ENCODE results near the gene CAMTA1. TPM values are rescaled to one million over a fixed set of nuclear protein-coding genes. Genes with fewer than 3 reads are reported as not detected.

CAMTA1 gene
- total RNA-seq, 4 donors from 2014 or later: 86.3 to 170 (median 132) TPM

DNA sequence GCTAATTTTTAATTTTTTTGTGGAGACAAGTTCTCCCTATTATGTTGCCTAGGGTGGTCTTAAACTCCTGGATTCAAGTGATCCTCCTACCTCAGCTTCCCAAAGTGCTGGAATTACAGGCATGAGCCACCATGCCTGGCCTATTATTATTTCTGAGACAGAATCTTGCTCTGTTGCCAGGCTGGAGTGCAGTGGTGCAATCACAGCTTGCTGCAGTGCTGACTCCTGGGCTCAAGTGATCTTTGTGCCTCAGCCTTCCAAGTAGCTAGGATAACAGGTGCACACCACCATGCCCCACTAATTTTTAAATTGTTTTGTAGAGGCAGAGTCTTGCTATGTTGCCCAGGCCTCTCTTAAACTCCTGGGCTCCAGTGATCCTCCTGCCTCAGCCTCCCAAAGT lies 196.3 kb downstream of the CAMTA1 start:
- no peak for TF ChIP-seq POLR2A (IDR thresholded peaks at IDR 0.05)
- TF ChIP-seq EP300 (IDR thresholded peaks at IDR 0.05): no peak
- no peak for TF ChIP-seq POLR2AphosphoS5 (IDR thresholded peaks at IDR 0.05)
- TF ChIP-seq, protein P1, sequence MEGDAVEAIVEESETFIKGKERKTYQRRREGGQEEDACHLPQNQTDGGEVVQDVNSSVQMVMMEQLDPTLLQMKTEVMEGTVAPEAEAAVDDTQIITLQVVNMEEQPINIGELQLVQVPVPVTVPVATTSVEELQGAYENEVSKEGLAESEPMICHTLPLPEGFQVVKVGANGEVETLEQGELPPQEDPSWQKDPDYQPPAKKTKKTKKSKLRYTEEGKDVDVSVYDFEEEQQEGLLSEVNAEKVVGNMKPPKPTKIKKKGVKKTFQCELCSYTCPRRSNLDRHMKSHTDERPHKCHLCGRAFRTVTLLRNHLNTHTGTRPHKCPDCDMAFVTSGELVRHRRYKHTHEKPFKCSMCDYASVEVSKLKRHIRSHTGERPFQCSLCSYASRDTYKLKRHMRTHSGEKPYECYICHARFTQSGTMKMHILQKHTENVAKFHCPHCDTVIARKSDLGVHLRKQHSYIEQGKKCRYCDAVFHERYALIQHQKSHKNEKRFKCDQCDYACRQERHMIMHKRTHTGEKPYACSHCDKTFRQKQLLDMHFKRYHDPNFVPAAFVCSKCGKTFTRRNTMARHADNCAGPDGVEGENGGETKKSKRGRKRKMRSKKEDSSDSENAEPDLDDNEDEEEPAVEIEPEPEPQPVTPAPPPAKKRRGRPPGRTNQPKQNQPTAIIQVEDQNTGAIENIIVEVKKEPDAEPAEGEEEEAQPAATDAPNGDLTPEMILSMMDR (IDR thresholded peaks at IDR 0.05): no peak
- Histone ChIP-seq H3K36me3 (no peaks in the 10 kb centered on the region), H3K9me3 (no peaks in the 10 kb centered on the region), H3K4me3 (no peak overlapping the region), H3K27ac (no peak overlapping the region), H3K27me3 (peaks cover 24% of the 10 kb centered on the region), H3K4me1 (no peaks in the 10 kb centered on the region)
- no peak for ATAC-seq

DNA sequence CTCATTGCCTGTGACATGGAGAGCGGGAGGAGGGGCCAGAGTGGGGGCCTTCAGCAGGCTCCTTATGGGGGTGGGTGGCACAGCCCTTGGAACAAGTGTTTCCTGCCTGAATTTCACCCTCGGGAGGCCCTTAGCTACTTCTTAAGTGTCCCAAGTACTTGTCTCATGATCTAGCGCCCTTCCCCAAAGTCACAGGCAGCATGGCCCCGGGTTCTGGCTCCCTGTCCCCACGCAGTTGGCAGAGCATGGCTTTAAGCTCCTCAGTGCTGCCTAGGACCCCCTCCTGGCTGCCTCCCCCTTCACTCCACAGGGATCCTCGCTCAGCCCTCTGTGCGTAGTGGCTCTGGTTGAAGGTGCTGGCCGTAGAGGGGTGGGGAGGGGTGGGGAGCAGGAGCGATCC lies 197.2 kb downstream of the CAMTA1 start:
- TF ChIP-seq EP300 (IDR thresholded peaks at IDR 0.05): no peak
- TF ChIP-seq POLR2AphosphoS5 (IDR thresholded peaks at IDR 0.05): no peak
- no peak for TF ChIP-seq POLR2A (IDR thresholded peaks at IDR 0.05)
- TF ChIP-seq, protein P1 (IDR thresholded peaks at IDR 0.05): no peak
- H3K4me1 ChIP-seq: no peaks in the 10 kb centered on the region
- no peak overlapping the region for H3K27ac ChIP-seq
- no peak overlapping the region for H3K4me3 ChIP-seq
- WGBS, 2 donors (ENCODE audit: low coverage in 1 of 2): 80% methylated on average over 2 of the region's 9 CpGs; no CpG with 5 or more reads in 1 of the 2 donors
- ATAC-seq: no peak
- H3K36me3 ChIP-seq: no peaks in the 10 kb centered on the region
- H3K9me3 ChIP-seq: no peaks in the 10 kb centered on the region
- H3K27me3 ChIP-seq: peaks cover 22% of the 10 kb centered on the region

DNA sequence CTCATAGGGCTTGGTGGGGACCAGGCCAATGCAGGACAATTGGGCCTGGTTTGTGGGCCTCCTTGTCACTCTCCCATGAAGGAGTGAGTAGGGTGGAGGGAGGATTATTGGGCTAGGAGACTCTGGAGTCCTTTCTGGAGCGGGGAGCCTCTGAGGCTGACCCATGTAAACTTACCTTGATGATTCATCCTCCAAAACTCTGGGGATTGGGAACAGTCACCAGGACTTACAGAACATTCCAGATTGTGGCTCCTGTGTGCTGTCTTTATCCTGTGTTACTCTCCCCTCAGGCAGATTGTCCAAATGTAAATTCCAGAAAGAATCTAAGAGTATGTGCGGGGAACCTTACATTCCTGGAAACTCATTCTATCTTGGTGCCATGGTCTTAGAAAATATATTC lies 197.6 kb downstream of the CAMTA1 start:
- ATAC-seq: no peak
- Histone ChIP-seq H3K36me3 (no peaks in the 10 kb centered on the region), H3K4me1 (no peaks in the 10 kb centered on the region), H3K4me3 (no peak overlapping the region), H3K27ac (no peak overlapping the region), H3K9me3 (no peaks in the 10 kb centered on the region), H3K27me3 (peaks cover 22% of the 10 kb centered on the region)
- TF ChIP-seq EP300 (IDR thresholded peaks at IDR 0.05) (no peak), POLR2AphosphoS5 (IDR thresholded peaks at IDR 0.05) (no peak), POLR2A (IDR thresholded peaks at IDR 0.05) (no peak)
- WGBS, 2 donors (ENCODE audit: low coverage in 1 of 2): 86 to 100% methylated on average over 1 of the region's 2 CpGs

DNA sequence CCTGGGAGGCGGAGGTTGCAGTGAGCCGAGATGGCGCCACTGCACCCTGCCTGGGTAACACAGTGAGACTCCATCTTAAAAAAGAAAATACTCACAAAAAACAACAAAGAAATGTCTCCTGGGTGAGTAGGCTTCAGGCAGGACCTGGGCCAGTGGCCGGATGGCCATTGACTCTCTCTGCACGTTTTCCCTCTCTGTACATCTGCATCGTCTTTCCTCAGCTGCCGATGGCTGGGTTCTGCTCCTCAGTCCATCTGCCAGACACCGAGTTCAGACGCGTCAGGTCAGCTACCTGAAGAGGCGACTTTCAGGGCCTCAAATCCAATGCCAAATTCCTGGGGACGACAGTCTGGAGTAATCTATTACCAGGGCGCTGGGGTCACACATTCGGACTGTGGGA lies 199.3 kb downstream of the CAMTA1 start:
- peaks cover 31% of the 10 kb centered on the region for H3K27me3 ChIP-seq
- WGBS, 2 donors (ENCODE audit: low coverage in 1 of 2): 93% methylated on average over 3 of the region's 14 CpGs; no CpG with 5 or more reads in 1 of the 2 donors
- H3K36me3 ChIP-seq: no peaks in the 10 kb centered on the region
- no peaks in the 10 kb centered on the region for H3K9me3 ChIP-seq
- no peaks in the 10 kb centered on the region for H3K4me1 ChIP-seq
- no peak for TF ChIP-seq EP300 (IDR thresholded peaks at IDR 0.05)
- TF ChIP-seq, protein P1 (IDR thresholded peaks at IDR 0.05): no peak
- H3K27ac ChIP-seq: no peak overlapping the region
- H3K4me3 ChIP-seq: no peak overlapping the region
- ATAC-seq: no peak

DNA sequence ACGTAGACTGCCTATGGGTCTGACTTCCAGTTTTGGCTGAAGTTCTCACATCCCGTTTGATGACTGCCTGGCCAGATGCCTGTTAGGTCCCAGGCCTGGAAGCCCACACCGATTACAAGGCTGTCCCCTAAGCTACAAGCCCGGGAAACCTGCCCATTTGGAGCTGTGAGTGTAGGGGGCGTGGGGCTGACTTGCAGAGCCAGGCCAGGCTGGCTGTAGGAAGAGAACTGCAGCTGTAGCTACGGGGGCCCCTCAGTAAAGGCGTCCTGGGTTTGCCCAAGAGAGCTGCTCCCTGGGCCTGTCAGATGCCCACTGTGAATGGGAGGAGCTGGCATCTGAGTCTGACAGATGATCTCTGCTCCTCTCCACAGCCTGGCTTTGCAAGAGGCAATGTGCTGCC lies 199.7 kb downstream of the CAMTA1 start:
- Histone ChIP-seq H3K27me3 (peaks cover 31% of the 10 kb centered on the region), H3K4me1 (no peaks in the 10 kb centered on the region), H3K9me3 (no peaks in the 10 kb centered on the region), H3K36me3 (no peaks in the 10 kb centered on the region), H3K27ac (no peak overlapping the region), H3K4me3 (no peak overlapping the region)
- no peak for ATAC-seq
- 0% methylated on average over 1 of the region's 7 CpGs for WGBS, 2 donors (ENCODE audit: low coverage in 1 of 2)
- TF ChIP-seq POLR2AphosphoS5 (IDR thresholded peaks at IDR 0.05) (no peak), POLR2A (IDR thresholded peaks at IDR 0.05) (no peak), EP300 (IDR thresholded peaks at IDR 0.05) (no peak)
- TF ChIP-seq, protein P1 (IDR thresholded peaks at IDR 0.05): no peak
